ENCODE measurements around the gene HTT. TPM values are rescaled to one million over a fixed set of nuclear protein-coding genes. Genes with fewer than 3 reads are reported as not detected.

HTT gene
- total RNA-seq, 1 donor from 2014 or later = 32.5 TPM

GRCh38 chr4:3112609-3113469 is 38.4 kb downstream of the HTT start:
- TF ChIP-seq CTCF (conservative IDR thresholded peaks at IDR 0.05; ENCODE audit: low read depth, low read length) = no peak
- H3K4me3 ChIP-seq (ENCODE audit: low read depth, low read length) = no peak overlapping the region
- DNase-seq (ENCODE audit: low read depth) = no peak

- TF ChIP-seq CTCF (conservative IDR thresholded peaks at IDR 0.05; ENCODE audit: low read depth, low read length) = no peak
- H3K4me3 ChIP-seq (ENCODE audit: low read depth, low read length) = no peak overlapping the region
- DNase-seq (ENCODE audit: low read depth) = no peak
These were observed 39.9 kb downstream of the HTT start for GRCh38 chr4:3114377-3114776.

- no peak for TF ChIP-seq CTCF (conservative IDR thresholded peaks at IDR 0.05; ENCODE audit: low read depth, low read length)
- no peak for DNase-seq (ENCODE audit: low read depth)
These were observed 41.3 kb downstream of the HTT start for GRCh38 chr4:3115637-3116270.

GRCh38 chr4:3116955-3117354 is 42.5 kb downstream of the HTT start:
- TF ChIP-seq CTCF (conservative IDR thresholded peaks at IDR 0.05; ENCODE audit: low read depth, low read length) = no peak
- no peak overlapping the region for H3K4me3 ChIP-seq (ENCODE audit: low read depth, low read length)
- DNase-seq (ENCODE audit: low read depth) = no peak

More at GRCh38 chr4:3115637-3116270, 41.3 kb downstream of the HTT start:
- H3K4me3 ChIP-seq (ENCODE audit: low read depth, low read length) = no peak overlapping the region

GRCh38 chr4:3118312-3118711 is 43.8 kb downstream of the HTT start:
- DNase-seq (ENCODE audit: low read depth) = no peak
- TF ChIP-seq CTCF (conservative IDR thresholded peaks at IDR 0.05; ENCODE audit: low read depth, low read length) = no peak

GRCh38 chr4:3119464-3119863 is 45.0 kb downstream of the HTT start:
- DNase-seq (ENCODE audit: low read depth) = no peak
- no peak overlapping the region for H3K4me3 ChIP-seq (ENCODE audit: low read depth, low read length)
- no peak for TF ChIP-seq CTCF (conservative IDR thresholded peaks at IDR 0.05; ENCODE audit: low read depth, low read length)

More at GRCh38 chr4:3118312-3118711, 43.8 kb downstream of the HTT start:
- no peak overlapping the region for H3K4me3 ChIP-seq (ENCODE audit: low read depth, low read length)

All from epithelial cell of proximal tubule (primary cell).